GM21786 (cell line): Measurements from ENCODE around the gene ATXN10.

ENCODE experiments used
- ATAC-seq: cut with Tn5 transposase; IDR thresholded peaks from one replicate; pipeline ENCODE4 v1.9.1; 2021; ENCODE audit not compliant: unreplicated experiment

ATXN10 gene

GRCh38 chr22:45887202-45888131 lies 215.8 kb downstream of the ATXN10 start:
- no peak for ATAC-seq

GRCh38 chr22:45888221-45889092 lies 216.8 kb downstream of the ATXN10 start:
- no peak for ATAC-seq

GRCh38 chr22:45889093-45889538 lies 217.5 kb downstream of the ATXN10 start:
- ATAC-seq = no peak

- no peak for ATAC-seq
Measured at GRCh38 chr22:45889539-45890350, 218.1 kb downstream of the ATXN10 start.

- no peak for ATAC-seq
Measured at GRCh38 chr22:45890351-45890635, 218.7 kb downstream of the ATXN10 start.

GRCh38 chr22:45891021-45891421 lies 219.4 kb downstream of the ATXN10 start:
- no peak for ATAC-seq

GRCh38 chr22:45891471-45891995 lies 219.9 kb downstream of the ATXN10 start:
- ATAC-seq = no peak

GRCh38 chr22:45891996-45892621 lies 220.5 kb downstream of the ATXN10 start:
- no peak for ATAC-seq

GRCh38 chr22:45892681-45893461 lies 221.2 kb downstream of the ATXN10 start:
- ATAC-seq = no peak

- no peak for ATAC-seq
Measured at GRCh38 chr22:45893516-45893915, 221.9 kb downstream of the ATXN10 start.
